B cell (primary cell): Measurements from ENCODE around the gene SLC7A7. TPM values are rescaled to one million over a fixed set of nuclear protein-coding genes. Genes with fewer than 3 reads are reported as not detected.

ENCODE experiments used
- ATAC-seq: fragments of 200-7000 bp; cut with Tn5 transposase; one replicate; pipeline ENCODE4 v1.10.0; 2021; ENCODE audit warnings: low read depth, mild to moderate bottlenecking, moderate number of reproducible peaks, moderate library complexity
- CTCF ChIA-PET: fragments of 350-600 bp; sonication (Branson Sonifier 250); formaldehyde crosslinking; loops from one replicate; lab custom pipeline; 2021; ENCODE audit warnings: antibody characterized with exemption, inconsistent platforms; lab: Charles Lee
- POLR2A ChIA-PET: fragments of 350-600 bp; sonication (Branson Sonifier 250); formaldehyde crosslinking; loops from one replicate; lab custom pipeline; 2021; ENCODE audit warnings: antibody characterized with exemption; lab: Charles Lee
- DNase-seq: peaks from one replicate; pipeline ENCODE4 v3.0.0; 2013
- H2AFZ ChIP-seq: 2 replicates; pipeline ENCODE4 v1.6.1; 2012; ENCODE audit warnings: mild to moderate bottlenecking, low read depth, low read length; ENCODE audit not compliant: insufficient read depth, poor library complexity, severe bottlenecking
- H3K27ac ChIP-seq, 2 donors: 1 replicate in 1 of 2; 2 replicates in 1 of 2; pipeline ENCODE4 v1.5.1; 2012 to 2013; ENCODE audit warnings: low read length in 2 of 2, mild to moderate bottlenecking in 2 of 2, moderate library complexity in 1 of 2
- H3K27me3 ChIP-seq, 4 experiments: fragments of 200-600 bp in 1 of 4; sonication (generic) in 1 of 4; replicated peaks in 1 of 4; 1 replicate in 2 of 4; 2 replicates in 2 of 4; pipeline versions ENCODE4 v1.6.1 to v1.7.0; 2013 to 2016; ENCODE audit warnings: low read length in 3 of 4, mild to moderate bottlenecking in 2 of 4, mixed read lengths in 1 of 4, moderate library complexity in 1 of 4; ENCODE audit not compliant: insufficient read depth in 4 of 4, control insufficient read depth in 3 of 4; ENCODE audit errors: control extremely low read depth in 1 of 4
- H3K36me3 ChIP-seq, 2 experiments: replicated peaks in 1 of 2; 1 replicate in 1 of 2; 2 replicates in 1 of 2; pipeline versions ENCODE4 v1.6.1 to v1.7.1; 2013; ENCODE audit warnings: low read length in 1 of 2; ENCODE audit not compliant: insufficient read depth in 2 of 2, control insufficient read depth in 1 of 2; ENCODE audit errors: control extremely low read depth in 1 of 2, extremely low read depth in 1 of 2
- H3K4me1 ChIP-seq, 2 donors: fragments of 200-600 bp in 1 of 2; sonication (generic) in 1 of 2; 1 replicate in 1 of 2; 2 replicates in 1 of 2; pipeline versions ENCODE4 v1.5.1 to v1.6.1; 2013 to 2017; ENCODE audit warnings: low read length in 2 of 2; ENCODE audit not compliant: control insufficient read depth in 2 of 2, insufficient read depth in 2 of 2
- H3K4me2 ChIP-seq: replicated peaks from 2 replicates; pipeline ENCODE3; 2012; ENCODE audit warnings: mild to moderate bottlenecking, low read depth, low read length; ENCODE audit not compliant: poor library complexity, severe bottlenecking
- H3K4me3 ChIP-seq, 5 experiments: fragments of 200-600 bp in 1 of 5; sonication (generic) in 1 of 5; 1 replicate in 3 of 5; 2 replicates in 2 of 5; pipeline versions ENCODE4 v1.5.1 to v1.7.0; 2011 to 2016; ENCODE audit warnings: low read length in 4 of 5, mild to moderate bottlenecking in 4 of 5, low read depth in 2 of 5, control low read depth in 1 of 5, moderate library complexity in 1 of 5; ENCODE audit not compliant: insufficient read depth in 1 of 5; ENCODE audit errors: control extremely low read depth in 1 of 5, extremely low read depth in 1 of 5
- H3K79me2 ChIP-seq: fragments of 200-600 bp; sonication (generic); one replicate; pipeline ENCODE4 v1.6.0; 2016; ENCODE audit warnings: low read length; ENCODE audit not compliant: control insufficient read depth, insufficient read depth
- H3K9ac ChIP-seq: fragments of 200-600 bp; sonication (generic); 2 replicates; pipeline ENCODE4 v1.6.1; 2017; ENCODE audit warnings: mild to moderate bottlenecking, low read length, moderate library complexity
- H3K9me3 ChIP-seq, 3 donors: one replicate each; pipeline versions ENCODE4 v1.6.1 to v1.7.1; 2013; ENCODE audit warnings: low read length in 2 of 3; ENCODE audit not compliant: control insufficient read depth in 2 of 3, insufficient read depth in 1 of 3; ENCODE audit errors: control extremely low read depth in 1 of 3
- H4K20me1 ChIP-seq: 2 replicates; pipeline ENCODE4 v1.6.0; 2012; ENCODE audit warnings: mild to moderate bottlenecking, low read length; ENCODE audit not compliant: insufficient read depth, control insufficient read depth, poor library complexity, severe bottlenecking
- H3K27ac Mint-ChIP-seq: one replicate; pipeline ENCODE4 v1.8.0; 2021; ENCODE audit warnings: mixed read lengths
- H3K27me3 Mint-ChIP-seq: one replicate; pipeline ENCODE4 v1.8.0; 2021; ENCODE audit warnings: mixed read lengths
- H3K4me1 Mint-ChIP-seq: one replicate; pipeline ENCODE4 v1.8.0; 2021; ENCODE audit warnings: mixed read lengths
- H3K4me3 Mint-ChIP-seq: one replicate; pipeline ENCODE4 v1.8.0; 2021; ENCODE audit warnings: mixed read lengths
- H3K9me3 Mint-ChIP-seq: one replicate; pipeline ENCODE4 v1.8.0; 2022; ENCODE audit warnings: mixed read lengths; ENCODE audit not compliant: insufficient read depth
- CTCF ChIP-seq: fragments of 200-600 bp; IDR thresholded peaks from one replicate; pipeline ENCODE4 v1.8.0; 2022; ENCODE audit warnings: antibody characterized with exemption, mild to moderate bottlenecking
- EZH2 ChIP-seq: IDR thresholded peaks from 2 replicates; pipeline ENCODE4 v1.6.1; 2012; ENCODE audit warnings: borderline replicate concordance, low read depth, mild to moderate bottlenecking, moderate library complexity, low read length; ENCODE audit not compliant: insufficient read depth, poor library complexity, severe bottlenecking
- WGBS: methylation state at CpG from one replicate; pipeline ENCODE4 v1.1.5; 2013; ENCODE audit warnings: missing lambda C conversion rate; ENCODE audit not compliant: insufficient coverage; 5-methylcytosine and 5-hydroxymethylcytosine counted together
- intact Hi-C: fragments of 100-400 bp; cut with micrococcal nuclease; formaldehyde crosslinking; loops from one replicate; pipeline ENCODE4 v1.10.0; 2022
- polyA plus RNA-seq: library from polyadenylated mRNA; depleted of rRNA; stranded (reverse); fragments of >200 nt; gene quantifications from 2 replicates; pipeline ENCODE4 v1.2.3, GENCODE V29; 2012
- total RNA-seq, 2 donors: library from RNA; stranded (reverse); fragments of 120-200 nt in 1 of 2; gene quantifications; 1 replicate in 1 of 2; 2 replicates in 1 of 2; pipeline versions ENCODE4 v1.2.3 to v1.2.4, GENCODE V29; 2013 to 2022

SLC7A7 gene
- total and polyA plus RNA-seq, 2 donors (not counting 1 experiment from before 2014, with no cell fraction given): 33.4 to 50.0 TPM

DNA sequence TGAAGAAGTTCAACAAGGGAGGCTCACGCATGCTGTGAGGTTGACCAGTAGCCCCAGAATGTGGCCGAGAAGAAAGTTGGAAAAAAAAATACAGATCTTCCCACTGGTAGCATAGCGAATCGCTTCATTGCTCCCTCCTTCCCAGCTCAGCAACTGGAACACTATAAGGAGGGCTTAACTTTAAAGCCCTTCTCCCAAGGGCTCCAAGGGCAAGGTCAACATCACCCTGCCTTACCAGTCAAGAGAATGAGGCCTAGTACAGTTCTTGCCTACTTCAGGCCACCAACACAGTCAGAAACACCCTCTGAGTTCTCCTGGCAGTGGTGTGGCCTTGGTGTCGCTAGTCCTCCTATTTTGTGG is 34.3 kb downstream of the SLC7A7 start:
- no peaks in the 10 kb centered on the region for H3K27me3 Mint-ChIP-seq
- no peak overlapping the region for H3K4me2 ChIP-seq
- ATAC-seq: no peak
- H3K9me3 ChIP-seq: no peaks in the 10 kb centered on the region
- H3K4me1 Mint-ChIP-seq: peaks cover 5% of the 10 kb centered on the region
- no peak overlapping the region for H3K9ac ChIP-seq
- H3K36me3 ChIP-seq: peaks cover 0 to 11% of the 10 kb centered on the region in 2 experiments
- TF ChIP-seq CTCF (no peak), EZH2 (no peak)
- no peaks in the 10 kb centered on the region for H3K79me2 ChIP-seq
- whole genome bisulfite sequencing: 90% methylated on average over 4 of the region's 5 CpGs
- no peak for DNase-seq
- no peak overlapping the region for H3K27ac ChIP-seq
- POLR2A ChIA-PET: no interaction called here
- no peak overlapping the region for H3K4me3 ChIP-seq
- H2AFZ ChIP-seq: no peak overlapping the region
- H3K4me3 Mint-ChIP-seq: no peak overlapping the region
- peak overlapping the region; percentile 71 for H3K27ac Mint-ChIP-seq
- no peaks in the 10 kb centered on the region for H4K20me1 ChIP-seq
- no peaks in the 10 kb centered on the region for H3K27me3 ChIP-seq
- CTCF ChIA-PET: interaction anchor here (0.6 to 4.2 kb wide), 5 partner anchors 42 to 167 kb away, joined by 3 to 22 read pairs (median 3); no protein-coding TSS in a partner anchor
- H3K4me1 ChIP-seq: no peaks in the 10 kb centered on the region
- intact Hi-C loops: no loop called here
- H3K9me3 Mint-ChIP-seq: no peaks in the 10 kb centered on the region

GRCh38 chr14:22780105-22780679 is 35.0 kb downstream of the SLC7A7 start:
- H3K36me3 ChIP-seq: peaks cover 0 to 16% of the 10 kb centered on the region in 2 experiments
- no peaks in the 10 kb centered on the region for H4K20me1 ChIP-seq
- Mint-ChIP-seq H3K9me3 (no peaks in the 10 kb centered on the region), H3K4me1 (peaks cover 5% of the 10 kb centered on the region), H3K27ac (peak overlapping the region; percentile 60), H3K27me3 (no peaks in the 10 kb centered on the region), H3K4me3 (no peak overlapping the region)
- no peak overlapping the region for H3K4me3 ChIP-seq
- H3K27me3 ChIP-seq: no peaks in the 10 kb centered on the region
- H3K79me2 ChIP-seq: no peaks in the 10 kb centered on the region
- ATAC-seq (no peak), DNase-seq (no peak)
- H2AFZ ChIP-seq: no peak overlapping the region
- no peak for TF ChIP-seq EZH2
- no peak for TF ChIP-seq CTCF
- no peak overlapping the region for H3K27ac ChIP-seq
- WGBS: 92% methylated on average over 1 of the region's 2 CpGs
- intact Hi-C loops: no loop called here
- ChIA-PET POLR2A (no interaction called here), CTCF (interaction anchor here (0.6 to 4.2 kb wide), 3 partner anchors 43 to 73 kb away, joined by 3 to 22 read pairs (median 3); no protein-coding TSS in a partner anchor)
- no peaks in the 10 kb centered on the region for H3K9me3 ChIP-seq
- no peaks in the 10 kb centered on the region for H3K4me1 ChIP-seq
- H3K4me2 ChIP-seq: no peak overlapping the region
- no peak overlapping the region for H3K9ac ChIP-seq
